ENCODE measurements around the gene PRICKLE2. TPM values are rescaled to one million over a fixed set of nuclear protein-coding genes. Genes with fewer than 3 reads are reported as not detected.
A peak's percentile ranks its signal among the peaks of the same experiment; 100 is the strongest.

PRICKLE2 gene
- total and polyA plus RNA-seq, 7 donors, result 0.34 to 4.9 (median 2.2) TPM

DNA sequence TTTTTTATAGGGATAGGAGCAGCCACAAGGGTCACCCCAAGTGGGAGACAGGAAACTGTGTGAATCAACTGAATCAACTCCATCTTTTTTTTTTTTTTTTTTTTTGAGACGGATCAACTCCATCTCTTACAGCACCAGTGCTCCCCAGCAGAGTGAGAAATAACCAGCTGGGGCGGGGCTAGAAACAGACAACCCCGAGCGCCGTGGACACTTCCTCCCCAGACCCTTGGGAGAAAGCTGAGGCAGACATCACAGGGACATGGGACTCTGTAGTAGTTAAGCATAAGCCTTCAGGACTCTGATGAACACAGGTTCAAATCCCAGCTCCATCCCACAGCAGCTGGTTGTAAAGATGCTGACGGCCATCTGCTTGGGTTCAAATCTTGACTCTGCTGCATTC is 75.4 kb downstream of the PRICKLE2 start:
- no peaks in the 10 kb centered on the region for H3K9me3 ChIP-seq
- no peak overlapping the region for H3K4me3 ChIP-seq
- DNase-seq (no peak), ATAC-seq (no peak)
- intact Hi-C loops (cut with DNase I), result no loop called here
- H3K36me3 ChIP-seq (ENCODE audit: insufficient read depth in 1 of 2, low read depth in 1 of 2), result no peaks in the 10 kb centered on the region
- peak overlapping the region; percentile 20 for H3K27ac ChIP-seq
- WGBS, 3 donors, result 76 to 82% (median 81%) methylated on average over 6 of the region's 6 CpGs
- peaks cover 5% of the 10 kb centered on the region for H3K4me1 ChIP-seq
- H3K27me3 ChIP-seq (ENCODE audit: insufficient read depth in 3 of 3, low read length in 2 of 3), result no peaks in the 10 kb centered on the region
- no peak for TF ChIP-seq CTCF (IDR thresholded peaks at IDR 0.05)

DNA sequence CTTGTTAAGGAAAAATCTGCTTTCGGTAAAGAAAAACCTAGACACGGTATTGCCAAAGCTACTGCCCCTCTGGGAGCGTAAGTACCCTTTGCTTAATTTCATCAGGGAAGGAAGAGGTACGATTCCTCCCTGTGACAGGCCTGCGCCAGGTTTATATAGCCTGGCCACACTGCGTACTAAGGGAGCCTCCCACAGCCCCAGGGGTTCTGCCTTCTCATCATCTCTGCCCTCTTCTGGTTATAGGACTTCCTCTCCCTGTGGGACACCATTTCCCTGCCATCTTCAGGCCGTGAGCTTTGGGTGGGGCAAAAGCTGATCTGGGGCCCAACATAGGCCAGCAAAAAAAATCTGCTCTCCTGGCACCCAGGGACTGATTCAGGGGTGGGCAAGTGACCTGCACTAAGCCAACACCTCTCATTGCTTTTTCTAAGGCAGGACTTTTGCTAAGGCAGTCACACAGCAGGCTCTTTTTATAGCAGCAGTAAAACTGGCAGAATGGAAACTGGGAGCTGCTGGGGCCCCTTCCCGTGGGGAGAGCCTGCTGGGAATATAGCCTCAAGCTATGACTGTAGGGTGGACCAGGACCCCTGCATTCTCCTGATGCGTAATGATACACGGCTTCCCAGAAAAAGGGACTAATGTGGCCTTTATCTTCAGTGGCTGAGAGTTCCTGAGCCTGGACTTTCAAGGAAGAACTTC is 76.2 kb downstream of the PRICKLE2 start:
- DNase-seq (no peak), ATAC-seq (no peak)
- 92 to 94% (median 94%) methylated on average over 10 of the region's 10 CpGs for WGBS, 3 donors
- H3K4me3 ChIP-seq, result no peak overlapping the region
- H3K36me3 ChIP-seq (ENCODE audit: insufficient read depth in 1 of 2, low read depth in 1 of 2), result no peaks in the 10 kb centered on the region
- H3K27ac ChIP-seq, result no peak overlapping the region
- intact Hi-C loops (cut with DNase I), result no loop called here
- peaks cover 5% of the 10 kb centered on the region for H3K4me1 ChIP-seq
- TF ChIP-seq CTCF (IDR thresholded peaks at IDR 0.05), result no peak
- no peaks in the 10 kb centered on the region for H3K27me3 ChIP-seq (ENCODE audit: insufficient read depth in 3 of 3, low read length in 2 of 3)
- no peaks in the 10 kb centered on the region for H3K9me3 ChIP-seq

GRCh38 chr3:64147211-64147610 is 78.1 kb downstream of the PRICKLE2 start:
- H3K4me3 ChIP-seq, result no peak overlapping the region
- WGBS, 3 donors, result 87 to 93% (median 93%) methylated on average over 13 of the region's 13 CpGs
- peaks cover 5% of the 10 kb centered on the region for H3K4me1 ChIP-seq
- DNase-seq (no peak), ATAC-seq (no peak)
- TF ChIP-seq CTCF (IDR thresholded peaks at IDR 0.05), result no peak
- H3K27me3 ChIP-seq (ENCODE audit: insufficient read depth in 3 of 3, low read length in 2 of 3), result no peaks in the 10 kb centered on the region
- H3K36me3 ChIP-seq (ENCODE audit: insufficient read depth in 1 of 2, low read depth in 1 of 2), result no peaks in the 10 kb centered on the region
- no peak overlapping the region for H3K27ac ChIP-seq
- no peaks in the 10 kb centered on the region for H3K9me3 ChIP-seq
- intact Hi-C loops (cut with DNase I), result no loop called here

DNA sequence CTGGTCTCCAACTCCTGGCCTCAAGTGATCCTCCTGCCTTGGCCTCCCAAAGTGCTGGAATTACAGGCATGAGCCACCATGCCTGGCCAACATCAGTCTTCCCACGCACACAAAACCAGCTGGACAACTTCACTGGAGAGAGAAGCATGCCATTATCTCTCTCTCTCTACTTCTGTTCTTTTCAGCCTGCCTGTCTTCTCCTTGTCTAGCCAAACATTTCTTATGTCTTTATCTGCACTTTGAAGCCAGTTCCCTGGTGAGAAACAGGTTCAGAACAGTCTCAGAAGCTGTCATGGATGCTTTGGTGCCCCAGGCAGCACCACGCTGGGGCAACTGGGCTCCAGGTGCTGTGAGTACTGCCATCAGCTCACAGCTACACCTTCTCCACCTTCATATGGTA is 79.8 kb downstream of the PRICKLE2 start:
- intact Hi-C loops (cut with DNase I), result no loop called here
- peaks cover 4% of the 10 kb centered on the region for H3K4me1 ChIP-seq
- H3K27ac ChIP-seq, result no peak overlapping the region

More for the DNA sequence above, 79.8 kb downstream of the PRICKLE2 start:
- no peak for ATAC-seq
- no peak for DNase-seq
- Histone ChIP-seq H3K27me3 (ENCODE audit: insufficient read depth in 3 of 3, low read length in 2 of 3) (no peaks in the 10 kb centered on the region), H3K9me3 (no peaks in the 10 kb centered on the region), H3K36me3 (ENCODE audit: insufficient read depth in 1 of 2, low read depth in 1 of 2) (no peaks in the 10 kb centered on the region), H3K4me3 (no peak overlapping the region)
- 89 to 100% (median 92%) methylated on average over 2 of the region's 2 CpGs for WGBS, 3 donors
- no peak for TF ChIP-seq CTCF (IDR thresholded peaks at IDR 0.05)
